ENCODE data around the gene MRPL55. TPM values are rescaled to one million over a fixed set of nuclear protein-coding genes. Genes with fewer than 3 reads are reported as not detected.
A peak's percentile ranks its signal among the peaks of the same experiment; 100 is the strongest.

Gene MRPL55
- total and polyA plus RNA-seq, 2 of the 4 experiments (the other 2 are of a cell fraction) = 48.9 to 95.4 TPM

GRCh38 chr1:228101994-228102790 lies 6.9 kb downstream of the MRPL55 start:
- peak overlapping the region; percentile 62 for H3K4me3 ChIP-seq (ENCODE audit: insufficient read depth, low read depth, low read length)
- no peak overlapping the region for H3K14ac ChIP-seq (replicated peaks; ENCODE audit: low read depth, low read length)
- in situ Hi-C loops (cut with MboI; ENCODE audit: low sequenced_read_pairs) (no loop called here), intact Hi-C loops (cut with micrococcal nuclease) (loop anchor here (1.0 to 5.0 kb wide), 3 partner anchors 17 to 103 kb away; partner anchors contain the start of gene GUK1), dilution Hi-C loops (cut with HindIII; ENCODE audit: low sequenced_read_pairs, unreplicated experiment) (no loop called here)
- H2BK5ac ChIP-seq (ENCODE audit: low read depth, low read length, poor library complexity, severe bottlenecking) = no peak overlapping the region
- H3K27ac ChIP-seq (ENCODE audit: insufficient read depth, low read length) = peak overlapping the region; percentile 4; the same call in 1 of the 2 replicates
- no peak overlapping the region for H3K56ac ChIP-seq (ENCODE audit: extremely low read depth, insufficient read depth, low read length)
- H2BK15ac ChIP-seq (ENCODE audit: low read depth, low read length) = no peak overlapping the region
- H3K79me1 ChIP-seq (ENCODE audit: low read depth in 1 of 2, low read length in 2 of 2) = peaks cover 7 to 50% of the 10 kb centered on the region in 2 experiments; a peak in 3 of 4 replicates
- no peaks in the 10 kb centered on the region for H3K9me3 ChIP-seq (ENCODE audit: control insufficient read depth, insufficient read depth, low read length)
- H2AK5ac ChIP-seq (ENCODE audit: low read depth, low read length) = no peak overlapping the region
- H2AK9ac ChIP-seq (replicated peaks; ENCODE audit: low read depth, low read length, poor library complexity) = peak overlapping the region; percentile 84
- H3K23ac ChIP-seq (ENCODE audit: low read depth, low read length) = no peak overlapping the region
- peak overlapping the region; percentile 71 for H3K4me2 ChIP-seq (ENCODE audit: low read depth, low read length)
- H3K9ac ChIP-seq (ENCODE audit: low read depth, low read length) = peak overlapping the region; percentile 40
- TF ChIP-seq CHD1 (IDR thresholded peaks at IDR 0.05; ENCODE audit: low read depth, low read length) (no peak), MXI1 (IDR thresholded peaks at IDR 0.05; ENCODE audit: borderline replicate concordance, low read depth, low read length) (no peak), MAFK (IDR thresholded peaks at IDR 0.05; ENCODE audit: low read depth, low read length) (no peak), BHLHE40 (IDR thresholded peaks at IDR 0.05; ENCODE audit: low read depth, low read length) (no peak), POLR2A (IDR thresholded peaks at IDR 0.05; ENCODE audit: low read depth, low read length) (peak; percentile 5; the same call in 1 of the 2 replicates), ELK1 (IDR thresholded peaks at IDR 0.05; ENCODE audit: borderline replicate concordance, low read depth, low read length) (no peak), SMC3 (IDR thresholded peaks at IDR 0.05; ENCODE audit: low read depth, low read length) (no peak), CTCF (conservative IDR thresholded peaks at IDR 0.05; ENCODE audit: low read depth, low read length) (0 out of 2 replicates have a peak, but pooled peaks have one; percentile 13), USF2 (IDR thresholded peaks at IDR 0.05; ENCODE audit: low read depth, low read length) (no peak)
- H4K8ac ChIP-seq (ENCODE audit: low read depth in 2 of 2, low read length in 2 of 2) = no peak overlapping the region; a peak in 1 of 4 replicates
- peaks cover 13% of the 10 kb centered on the region for H3K9me1 ChIP-seq (ENCODE audit: insufficient read depth, low read length)
- POLR2A ChIA-PET (ENCODE audit: unreplicated experiment) = no interaction called here
- H2BK120ac ChIP-seq (ENCODE audit: low read depth, low read length) = no peak overlapping the region
- no peak overlapping the region for H3K4ac ChIP-seq (ENCODE audit: low read depth, low read length)
- peaks cover 45% of the 10 kb centered on the region for H3K36me3 ChIP-seq (ENCODE audit: control insufficient read depth, insufficient read depth, low read length)
- 9% methylated on average over 29 of the region's 73 CpGs; no CpG with 5 or more reads in 1 of the 2 experiments for WGBS, 2 experiments (ENCODE audit: extremely low coverage in 2 of 2, insufficient read length in 1 of 2)
- H4K5ac ChIP-seq (ENCODE audit: low read depth, low read length) = no peak overlapping the region
- H3K27me3 ChIP-seq (ENCODE audit: control insufficient read depth, insufficient read depth, low read length) = no peaks in the 10 kb centered on the region
- CTCF ChIA-PET = no interaction called here
- DNase-seq (no peak), ATAC-seq (ENCODE audit: low read depth) (peak; percentile 28)
- H4K91ac ChIP-seq (ENCODE audit: insufficient read depth, low read depth, low read length) = no peak overlapping the region; the same call in 1 of the 2 replicates
- peak overlapping the region; percentile 69 for H2AFZ ChIP-seq (replicated peaks; ENCODE audit: low read length, poor library complexity)
- no TSS peak for BruUV-seq (replicated peaks)
- H3K18ac ChIP-seq (ENCODE audit: low read depth, low read length) = no peak overlapping the region
- peaks cover 7% of the 10 kb centered on the region; the same call in 1 of the 2 replicates for H3K4me1 ChIP-seq (ENCODE audit: control insufficient read depth, insufficient read depth, low read length)
- H4K20me1 ChIP-seq (ENCODE audit: insufficient read depth, low read length) = peaks cover 47% of the 10 kb centered on the region
- H2BK20ac ChIP-seq (ENCODE audit: low read depth, low read length) = no peak overlapping the region
